ENCODE data around the gene WNT7B. TPM values are rescaled to one million over a fixed set of nuclear protein-coding genes. Genes with fewer than 3 reads are reported as not detected.

WNT7B gene
- polyA plus RNA-seq, 1 of the 3 experiments (the other 2 are of a cell fraction), result 0.13 TPM

GRCh38 chr22:45969801-45970470 is 7.0 kb downstream of the WNT7B start:
- no peaks in the 10 kb centered on the region for H3K9me3 ChIP-seq
- POLR2A ChIA-PET, result no interaction called here
- 0 out of 2 replicates have a peak, but pooled peaks cover 3% of the 10 kb centered on the region for H4K20me1 ChIP-seq (ENCODE audit: insufficient read depth)
- TF ChIP-seq IRF3 (IDR thresholded peaks at IDR 0.05; ENCODE audit: low read depth, low read length) (no peak), ZBTB33 (IDR thresholded peaks at IDR 0.05; ENCODE audit: borderline replicate concordance, low read depth) (no peak), GATA2 (CRISPR knock-in tag; IDR thresholded peaks at IDR 0.05) (no peak), NFIC (IDR thresholded peaks at IDR 0.05; ENCODE audit: borderline replicate concordance) (no peak), FOXM1 (IDR thresholded peaks at IDR 0.05; ENCODE audit: low read depth) (no peak), RFX5 (IDR thresholded peaks at IDR 0.05; ENCODE audit: low read length) (no peak), YY1 (IDR thresholded peaks at IDR 0.05; ENCODE audit: low read depth) (no peak), MXI1 (IDR thresholded peaks at IDR 0.05; ENCODE audit: low read depth, low read length) (no peak), EP300 (IDR thresholded peaks at IDR 0.05; ENCODE audit: borderline replicate concordance in 1 of 2, low read depth in 1 of 2, low read length in 1 of 2) (no peak), REST (IDR thresholded peaks at IDR 0.05; ENCODE audit: low read depth, low read length) (no peak), RXRA (IDR thresholded peaks at IDR 0.05; ENCODE audit: borderline replicate concordance, low read depth) (no peak), CTCF (IDR thresholded peaks at IDR 0.05) (no peak), TEAD4 (IDR thresholded peaks at IDR 0.05; ENCODE audit: borderline replicate concordance, insufficient read depth) (no peak), FOSL2 (IDR thresholded peaks at IDR 0.05; ENCODE audit: borderline replicate concordance, low read depth) (no peak), CHD2 (IDR thresholded peaks at IDR 0.05; ENCODE audit: low read length, partially characterized antibody) (no peak), RAD21 (IDR thresholded peaks at IDR 0.05; ENCODE audit: low read length) (no peak), ELF1 (IDR thresholded peaks at IDR 0.05) (no peak), FOXJ3 (CRISPR knock-in tag; IDR thresholded peaks at IDR 0.05) (no peak)
- no peak overlapping the region for H3K9ac ChIP-seq
- H3K9me2 ChIP-seq, result no peaks in the 10 kb centered on the region
- H3K27ac ChIP-seq (ENCODE audit: low read depth in 2 of 2, low read length in 1 of 2), result no peak overlapping the region
- H3K79me2 ChIP-seq (ENCODE audit: insufficient read depth), result no peaks in the 10 kb centered on the region
- H3K27me3 ChIP-seq (ENCODE audit: insufficient read depth), result peaks cover 39% of the 10 kb centered on the region
- H3K36me3 ChIP-seq (replicated peaks in 1 of 2; ENCODE audit: control insufficient read depth in 1 of 2, insufficient read depth in 2 of 2, low read length in 1 of 2), result no peaks in the 10 kb centered on the region
- no peak overlapping the region for H3K4me2 ChIP-seq
- no peaks in the 10 kb centered on the region for H3F3A ChIP-seq (replicated peaks; ENCODE audit: insufficient read depth)
- H3K4me3 ChIP-seq (ENCODE audit: low read depth in 2 of 2, low read length in 1 of 2), result no peak overlapping the region
- peaks cover 4 to 5% of the 10 kb centered on the region in 2 experiments; a peak in 2 of 4 replicates for H3K4me1 ChIP-seq (ENCODE audit: control insufficient read depth in 1 of 2, insufficient read depth in 2 of 2, low read depth in 1 of 2, low read length in 1 of 2)
- CTCF ChIA-PET, result interaction anchor here (0.6 to 6.3 kb wide), 7 partner anchors 18 to 392 kb away, joined by 3 to 36 read pairs (median 3); no protein-coding TSS in a partner anchor
- peak; percentile 38 for DNase-seq
- H2AFZ ChIP-seq (ENCODE audit: low read depth), result no peak overlapping the region
- 86% methylated on average over 18 of the region's 21 CpGs for WGBS (ENCODE audit: low lambda C conversion rate)
